GM18520 (cell line): ENCODE data around the gene SEC22B.
"Not testable (repeated sequence)": the region's sequence is repeated elsewhere in the genome, so short reads cannot be mapped to it uniquely, and the experiment has no call there.

ENCODE experiments used
- ATAC-seq: cut with Tn5 transposase; IDR thresholded peaks from one replicate; pipeline ENCODE4 v1.9.1; 2021; ENCODE audit not compliant: unreplicated experiment

Gene SEC22B

GRCh38 chr1:120176092-120176855 lies at the start of gene SEC22B:
Gene SEC22B, minus strand, starts transcription at chr1:120176520. Its CDS starts 139 bp downstream, at chr1:120176381.
- ATAC-seq = peak; percentile 91

- ATAC-seq = not testable (repeated sequence)
These were observed 41.6 kb upstream of the SEC22B start for GRCh38 chr1:120217933-120218332.

GRCh38 chr1:120217175-120217929 lies 41.0 kb upstream of the SEC22B start:
- ATAC-seq = not testable (repeated sequence)

GRCh38 chr1:120213606-120214005 lies 37.3 kb upstream of the SEC22B start:
- not testable (repeated sequence) for ATAC-seq

- not testable (repeated sequence) for ATAC-seq
These were observed 34.4 kb upstream of the SEC22B start for GRCh38 chr1:120210754-120211153.

GRCh38 chr1:120196863-120197775 lies 20.8 kb upstream of the SEC22B start:
- ATAC-seq = not testable (repeated sequence)

- ATAC-seq = not testable (repeated sequence)
These were observed 12.3 kb upstream of the SEC22B start for GRCh38 chr1:120188626-120189025.

GRCh38 chr1:120182176-120182707 lies 5.9 kb upstream of the SEC22B start:
- ATAC-seq = not testable (repeated sequence)

- not testable (repeated sequence) for ATAC-seq
These were observed 3.7 kb upstream of the SEC22B start for GRCh38 chr1:120179811-120180690.

- no peak for ATAC-seq
These were observed 2.8 kb upstream of the SEC22B start for GRCh38 chr1:120178799-120179756.

- not testable (repeated sequence) for ATAC-seq
These were observed 1.7 kb upstream of the SEC22B start for GRCh38 chr1:120178058-120178457.

GRCh38 chr1:120175688-120176087 lies 632 bp downstream of the SEC22B start:
- ATAC-seq = not testable (repeated sequence)

- ATAC-seq = not testable (repeated sequence)
These were observed 11.6 kb downstream of the SEC22B start for GRCh38 chr1:120164761-120165160.

- ATAC-seq = not testable (repeated sequence)
These were observed 14.3 kb downstream of the SEC22B start for GRCh38 chr1:120162015-120162414.

GRCh38 chr1:120158495-120158894 lies 17.8 kb downstream of the SEC22B start:
- not testable (repeated sequence) for ATAC-seq

- ATAC-seq = not testable (repeated sequence)
These were observed 18.2 kb downstream of the SEC22B start for GRCh38 chr1:120158086-120158485.

GRCh38 chr1:120150138-120150822 lies 26.0 kb downstream of the SEC22B start:
- not testable (repeated sequence) for ATAC-seq
